ENCODE results near the gene PLEKHG5.

The PLEKHG5 gene

DNA sequence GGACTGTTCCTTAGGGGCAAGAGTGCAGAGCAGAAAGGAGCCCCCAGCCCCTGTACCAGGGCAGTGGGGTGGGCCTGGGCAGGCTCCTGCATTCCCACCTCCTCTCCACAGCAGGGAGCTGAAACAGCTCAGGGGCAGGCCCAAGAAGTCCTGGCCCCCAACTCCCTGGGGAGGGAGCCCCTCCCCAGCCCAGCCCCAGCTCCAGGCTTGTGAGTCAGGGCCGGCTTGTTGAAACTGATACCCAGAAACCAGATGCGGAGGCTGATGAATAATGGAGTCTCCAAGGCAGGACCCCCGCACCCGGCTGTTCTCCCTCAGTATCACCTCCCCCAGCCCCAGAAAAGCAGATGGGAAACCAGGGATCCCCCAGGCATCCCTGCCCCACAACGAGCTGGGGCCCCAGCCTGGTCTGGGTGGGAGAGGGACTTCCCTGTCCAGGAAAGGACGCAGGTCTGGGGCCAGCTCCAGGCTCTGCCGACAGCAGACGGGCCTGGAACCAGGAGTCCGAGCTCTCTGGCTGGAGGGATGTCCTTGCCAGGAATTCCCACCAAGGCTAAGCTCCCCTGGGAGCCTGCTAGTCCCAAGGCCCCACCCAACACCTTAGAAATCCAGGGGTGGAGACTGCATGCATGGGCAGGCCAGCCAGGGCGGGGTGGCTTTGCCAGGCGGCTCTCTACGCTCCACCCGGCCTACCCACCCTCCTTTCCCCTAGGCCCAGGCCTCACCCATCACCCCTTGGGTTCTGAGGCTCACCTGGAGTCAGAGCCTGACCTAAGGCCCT lies 2.7 kb downstream of the PLEKHG5 start:
- ChIA-PET CTCF (interaction anchor here (0.6 to 11.0 kb wide), 27 partner anchors 13 to 282 kb away, joined by 3 to 236 read pairs (median 9); partner anchors contain the start of genes ESPN, NOL9, RNF207 and TAS1R1), POLR2A (no interaction called here)

GRCh38 chr1:6487804-6488484 lies 3.5 kb downstream of the PLEKHG5 start:
- CTCF ChIA-PET: interaction anchor here (0.9 to 11.0 kb wide), 16 partner anchors 14 to 240 kb away, joined by 3 to 236 read pairs (median 16); partner anchors contain the start of genes NOL9, TAS1R1, TNFRSF25 and ZBTB48
- no peak overlapping the region for H3K4me3 ChIP-seq (ENCODE audit: low read depth, low read length)
- POLR2A ChIA-PET: no interaction called here
- TF ChIP-seq, protein P1, sequence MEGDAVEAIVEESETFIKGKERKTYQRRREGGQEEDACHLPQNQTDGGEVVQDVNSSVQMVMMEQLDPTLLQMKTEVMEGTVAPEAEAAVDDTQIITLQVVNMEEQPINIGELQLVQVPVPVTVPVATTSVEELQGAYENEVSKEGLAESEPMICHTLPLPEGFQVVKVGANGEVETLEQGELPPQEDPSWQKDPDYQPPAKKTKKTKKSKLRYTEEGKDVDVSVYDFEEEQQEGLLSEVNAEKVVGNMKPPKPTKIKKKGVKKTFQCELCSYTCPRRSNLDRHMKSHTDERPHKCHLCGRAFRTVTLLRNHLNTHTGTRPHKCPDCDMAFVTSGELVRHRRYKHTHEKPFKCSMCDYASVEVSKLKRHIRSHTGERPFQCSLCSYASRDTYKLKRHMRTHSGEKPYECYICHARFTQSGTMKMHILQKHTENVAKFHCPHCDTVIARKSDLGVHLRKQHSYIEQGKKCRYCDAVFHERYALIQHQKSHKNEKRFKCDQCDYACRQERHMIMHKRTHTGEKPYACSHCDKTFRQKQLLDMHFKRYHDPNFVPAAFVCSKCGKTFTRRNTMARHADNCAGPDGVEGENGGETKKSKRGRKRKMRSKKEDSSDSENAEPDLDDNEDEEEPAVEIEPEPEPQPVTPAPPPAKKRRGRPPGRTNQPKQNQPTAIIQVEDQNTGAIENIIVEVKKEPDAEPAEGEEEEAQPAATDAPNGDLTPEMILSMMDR (IDR thresholded peaks at IDR 0.05; ENCODE audit: insufficient read depth, low read length, missing control alignments): no peak
- no peak for DNase-seq (ENCODE audit: low read depth, low spot score)

More for the DNA sequence above, 2.7 kb downstream of the PLEKHG5 start:
- TF ChIP-seq, protein P1 (IDR thresholded peaks at IDR 0.05; ENCODE audit: insufficient read depth, low read length, missing control alignments): no peak
- H3K4me3 ChIP-seq (ENCODE audit: low read depth, low read length): no peak overlapping the region
- no peak for DNase-seq (ENCODE audit: low read depth, low spot score)

DNA sequence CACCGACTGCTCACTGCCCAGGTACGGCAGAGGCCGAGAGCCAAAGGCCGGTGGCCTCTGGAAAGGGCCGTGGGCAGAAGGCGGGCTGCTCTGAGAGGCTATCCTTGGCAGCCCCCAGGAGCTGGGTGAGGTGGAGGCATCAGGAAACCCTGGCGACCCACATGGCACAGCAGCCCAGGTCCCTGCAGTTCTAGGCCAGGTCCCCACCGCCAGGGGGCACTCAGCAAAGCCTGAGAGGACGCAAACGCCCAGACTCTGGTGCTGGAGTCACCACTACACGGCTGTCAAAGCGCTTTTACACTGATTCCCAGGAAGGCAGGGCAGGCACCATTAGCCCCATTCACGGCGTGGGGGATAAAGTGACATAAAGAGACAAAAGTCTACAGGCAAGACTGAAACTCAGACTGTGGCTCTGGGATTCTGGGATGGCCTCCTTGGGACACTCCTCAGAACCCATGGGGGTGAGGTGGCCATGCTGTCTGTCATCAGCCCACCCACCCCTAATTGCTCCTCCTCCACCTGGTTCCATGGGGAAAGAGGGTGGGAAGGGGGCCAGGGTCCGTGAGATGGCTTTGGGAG lies 4.9 kb downstream of the PLEKHG5 start:
- peak overlapping the region; percentile 19 for H3K4me3 ChIP-seq (ENCODE audit: low read depth, low read length)
- TF ChIP-seq, protein P1 (IDR thresholded peaks at IDR 0.05; ENCODE audit: insufficient read depth, low read length, missing control alignments): peak; percentile 98
- CTCF ChIA-PET: interaction anchor here (0.7 to 11.0 kb wide), 29 partner anchors 9 to 239 kb away, joined by 3 to 236 read pairs (median 4); partner anchors contain the start of genes KLHL21, NOL9, TAS1R1 and TNFRSF25
- DNase-seq (ENCODE audit: low read depth, low spot score): no peak
- POLR2A ChIA-PET: no interaction called here

- TF ChIP-seq, protein P1 (IDR thresholded peaks at IDR 0.05; ENCODE audit: insufficient read depth, low read length, missing control alignments): no peak
- ChIA-PET POLR2A (no interaction called here), CTCF (interaction anchor here (0.6 to 11.0 kb wide), 34 partner anchors 10 to 238 kb away, joined by 3 to 236 read pairs (median 4); partner anchors contain the start of genes KLHL21, NOL9, TAS1R1 and TNFRSF25)
- H3K4me3 ChIP-seq (ENCODE audit: low read depth, low read length): peak overlapping the region; percentile 56
- no peak for DNase-seq (ENCODE audit: low read depth, low spot score)
Measured at GRCh38 chr1:6485168-6486101, 6.0 kb downstream of the PLEKHG5 start.

GRCh38 chr1:6484826-6485167 lies 6.7 kb downstream of the PLEKHG5 start:
- TF ChIP-seq, protein P1 (IDR thresholded peaks at IDR 0.05; ENCODE audit: insufficient read depth, low read length, missing control alignments): no peak
- ChIA-PET CTCF (interaction anchor here (0.7 to 11.0 kb wide), 10 partner anchors 8 to 163 kb away, joined by 3 to 236 read pairs (median 9); partner anchors contain the start of genes NOL9, TAS1R1 and TNFRSF25), POLR2A (no interaction called here)
- DNase-seq (ENCODE audit: low read depth, low spot score): no peak
- H3K4me3 ChIP-seq (ENCODE audit: low read depth, low read length): peak overlapping the region; percentile 56
